Chondrocyte (in vitro differentiated cells): ENCODE results near the gene CFDP1. TPM values are rescaled to one million over a fixed set of nuclear protein-coding genes. Genes with fewer than 3 reads are reported as not detected.

Source experiments
- DNase-seq: peaks from one replicate; pipeline ENCODE4 v3.0.0; 2021; ENCODE audit warnings: mixed read lengths, low spot score
- H3K27ac Mint-ChIP-seq: one replicate; pipeline ENCODE4 v1.8.0; 2021; ENCODE audit warnings: mild to moderate bottlenecking, moderate library complexity, mixed read lengths; ENCODE audit not compliant: unreplicated experiment
- H3K27me3 Mint-ChIP-seq: 2 replicates; pipeline ENCODE4 v1.8.0; 2021; ENCODE audit warnings: low read depth, mixed read lengths
- H3K36me3 Mint-ChIP-seq: 2 replicates; pipeline ENCODE4 v1.8.0; 2021; ENCODE audit warnings: low read depth, mixed read lengths
- H3K4me1 Mint-ChIP-seq: 2 replicates; pipeline ENCODE4 v1.8.0; 2021; ENCODE audit warnings: low read depth, mild to moderate bottlenecking, mixed read lengths
- H3K4me3 Mint-ChIP-seq: one replicate; pipeline ENCODE4 v1.8.0; 2021; ENCODE audit warnings: mild to moderate bottlenecking, moderate library complexity, mixed read lengths; ENCODE audit not compliant: unreplicated experiment
- H3K9me3 Mint-ChIP-seq: 2 replicates; pipeline ENCODE4 v1.8.0; 2021; ENCODE audit warnings: low read depth, mixed read lengths
- CTCF ChIP-seq: fragments of 200-600 bp; sonication (generic); IDR thresholded peaks from 2 replicates; pipeline ENCODE4 v1.5.0; 2021; ENCODE audit warnings: antibody characterized with exemption, mild to moderate bottlenecking, moderate library complexity
- total RNA-seq: library from RNA; stranded (reverse); gene quantifications from 3 replicates; pipeline ENCODE4 v1.2.1, GENCODE V29; 2021

Gene CFDP1
- total RNA-seq, 1 donor from 2014 or later: 45.3 TPM

- Mint-ChIP-seq H3K4me1 (peaks cover 15% of the 10 kb centered on the region), H3K27ac (no peak overlapping the region), H3K27me3 (no peaks in the 10 kb centered on the region), H3K9me3 (no peaks in the 10 kb centered on the region), H3K36me3 (peaks cover 5% of the 10 kb centered on the region), H3K4me3 (no peak overlapping the region)
- no peak for TF ChIP-seq CTCF
- no peak for DNase-seq
Observed at GRCh38 chr16:75329943-75330342, 103.4 kb downstream of the CFDP1 start.

- Mint-ChIP-seq H3K36me3 (peaks cover 3% of the 10 kb centered on the region), H3K4me1 (peaks cover 30% of the 10 kb centered on the region), H3K4me3 (no peak overlapping the region), H3K27ac (no peak overlapping the region), H3K9me3 (no peaks in the 10 kb centered on the region), H3K27me3 (no peaks in the 10 kb centered on the region)
- DNase-seq: no peak
- TF ChIP-seq CTCF: no peak
Observed at GRCh38 chr16:75326333-75326732, 107.0 kb downstream of the CFDP1 start.

GRCh38 chr16:75323933-75324332 is 109.4 kb downstream of the CFDP1 start:
- H3K9me3 Mint-ChIP-seq: no peaks in the 10 kb centered on the region
- no peak for TF ChIP-seq CTCF
- peaks cover 2% of the 10 kb centered on the region for H3K36me3 Mint-ChIP-seq
- no peaks in the 10 kb centered on the region for H3K27me3 Mint-ChIP-seq
- no peak overlapping the region for H3K27ac Mint-ChIP-seq
- no peak for DNase-seq
- no peak overlapping the region for H3K4me3 Mint-ChIP-seq
- peaks cover 53% of the 10 kb centered on the region for H3K4me1 Mint-ChIP-seq

- Mint-ChIP-seq H3K9me3 (no peaks in the 10 kb centered on the region), H3K36me3 (peaks cover 2% of the 10 kb centered on the region), H3K4me1 (peaks cover 55% of the 10 kb centered on the region), H3K27ac (no peak overlapping the region), H3K27me3 (no peaks in the 10 kb centered on the region), H3K4me3 (no peak overlapping the region)
- no peak for TF ChIP-seq CTCF
- DNase-seq: no peak
Observed at GRCh38 chr16:75323198-75323597, 110.1 kb downstream of the CFDP1 start.

- no peak for TF ChIP-seq CTCF
- Mint-ChIP-seq H3K27me3 (no peaks in the 10 kb centered on the region), H3K9me3 (no peaks in the 10 kb centered on the region), H3K4me3 (no peak overlapping the region), H3K4me1 (peaks cover 55% of the 10 kb centered on the region), H3K36me3 (peaks cover 2% of the 10 kb centered on the region), H3K27ac (peak overlapping the region; percentile 29)
- no peak for DNase-seq
Observed at GRCh38 chr16:75322740-75323139, 110.6 kb downstream of the CFDP1 start.
